Upper lobe of right lung (tissue), 1 donor: ENCODE data around the gene PLXND1. TPM values are rescaled to one million over a fixed set of nuclear protein-coding genes. Genes with fewer than 3 reads are reported as not detected.

Experiments
- ATAC-seq: fragments of 200-7000 bp; cut with Tn5 transposase; one replicate; pipeline ENCODE4 v1.9.1; 2020; ENCODE audit warnings: mild to moderate bottlenecking, moderate library complexity
- DNase-seq: peaks from one replicate; pipeline ENCODE4 v3.0.0-alpha.2; 2020
- H3K27ac ChIP-seq: fragments of 200-600 bp; one replicate; pipeline ENCODE4 v1.8.0; 2022
- H3K27me3 ChIP-seq: fragments of 200-600 bp; one replicate; pipeline ENCODE4 v1.8.0; 2022; ENCODE audit warnings: mild to moderate bottlenecking
- H3K36me3 ChIP-seq: fragments of 200-600 bp; one replicate; pipeline ENCODE4 v1.8.0; 2022
- H3K4me1 ChIP-seq: fragments of 200-600 bp; one replicate; pipeline ENCODE4 v1.8.0; 2022
- H3K4me3 ChIP-seq: fragments of 200-600 bp; one replicate; pipeline ENCODE4 v1.8.0; 2022; ENCODE audit warnings: mild to moderate bottlenecking
- H3K9me3 ChIP-seq: fragments of 200-600 bp; one replicate; pipeline ENCODE4 v1.8.0; 2022
- CTCF ChIP-seq: fragments of 200-600 bp; IDR thresholded peaks from one replicate; pipeline ENCODE4 v1.8.0; 2022; ENCODE audit warnings: antibody characterized with exemption
- intact Hi-C: fragments of 100-400 bp; cut with DNase I; formaldehyde crosslinking; loops from one replicate; pipeline ENCODE4 v1.11.0; 2022
- total RNA-seq: library from RNA; stranded (reverse); fragmentation: NEBNext Ultra II Directional; extraction: Animal tissue kit (Norgen Biotek cat#: 25700); gene quantifications from one replicate; pipeline ENCODE4 v1.2.1, GENCODE V29; 2021
- donor health status: DM: no; HTN: yes; CAD: no; lungs with severe emphysema.

Gene PLXND1
- total RNA-seq, 1 donor from 2014 or later = 284 TPM

- H3K4me3 ChIP-seq = no peak overlapping the region
- no peak for TF ChIP-seq CTCF
- H3K27ac ChIP-seq = peak overlapping the region; percentile 12
- H3K9me3 ChIP-seq = no peaks in the 10 kb centered on the region
- DNase-seq (no peak), ATAC-seq (peak; percentile 37)
- H3K4me1 ChIP-seq = peaks cover 50% of the 10 kb centered on the region
- intact Hi-C loops = no loop called here
- H3K36me3 ChIP-seq = peaks cover 72% of the 10 kb centered on the region
- H3K27me3 ChIP-seq = no peaks in the 10 kb centered on the region
Observed at GRCh38 chr3:129586746-129587430, 19.6 kb downstream of the PLXND1 start.

GRCh38 chr3:129585949-129586657 is 20.4 kb downstream of the PLXND1 start:
- ATAC-seq = no peak
- no peak for DNase-seq
- no peak for TF ChIP-seq CTCF
- no peaks in the 10 kb centered on the region for H3K9me3 ChIP-seq
- intact Hi-C loops = no loop called here
- no peaks in the 10 kb centered on the region for H3K27me3 ChIP-seq
- H3K36me3 ChIP-seq = peaks cover 80% of the 10 kb centered on the region
- no peak overlapping the region for H3K27ac ChIP-seq
- no peak overlapping the region for H3K4me3 ChIP-seq
- H3K4me1 ChIP-seq = peaks cover 44% of the 10 kb centered on the region

- Histone ChIP-seq H3K4me1 (peaks cover 30% of the 10 kb centered on the region), H3K4me3 (no peak overlapping the region), H3K9me3 (no peaks in the 10 kb centered on the region), H3K36me3 (peaks cover 89% of the 10 kb centered on the region), H3K27ac (no peak overlapping the region), H3K27me3 (no peaks in the 10 kb centered on the region)
- ATAC-seq (no peak), DNase-seq (no peak)
- intact Hi-C loops = no loop called here
- TF ChIP-seq CTCF = no peak
Observed at GRCh38 chr3:129584631-129585030, 21.8 kb downstream of the PLXND1 start.

- H3K27me3 ChIP-seq = no peaks in the 10 kb centered on the region
- peaks cover 79% of the 10 kb centered on the region for H3K36me3 ChIP-seq
- intact Hi-C loops = no loop called here
- peaks cover 26% of the 10 kb centered on the region for H3K4me1 ChIP-seq
- no peaks in the 10 kb centered on the region for H3K9me3 ChIP-seq
- H3K4me3 ChIP-seq = no peak overlapping the region
- H3K27ac ChIP-seq = no peak overlapping the region
- no peak for DNase-seq
- TF ChIP-seq CTCF = no peak
- no peak for ATAC-seq
Observed at GRCh38 chr3:129583289-129583688, 23.2 kb downstream of the PLXND1 start.

- Histone ChIP-seq H3K27me3 (no peaks in the 10 kb centered on the region), H3K36me3 (peaks cover 80% of the 10 kb centered on the region), H3K27ac (no peak overlapping the region), H3K4me3 (no peak overlapping the region), H3K9me3 (no peaks in the 10 kb centered on the region), H3K4me1 (peaks cover 26% of the 10 kb centered on the region)
- ATAC-seq (no peak), DNase-seq (no peak)
- intact Hi-C loops = no loop called here
- no peak for TF ChIP-seq CTCF
Observed at GRCh38 chr3:129582799-129583198, 23.7 kb downstream of the PLXND1 start.
